RWPE2 (cell line): ENCODE measurements around the gene EML4.

Experiments
- ATAC-seq: fragments of 200-7000 bp; cut with Tn5 transposase; 3 replicates; pipeline ENCODE4 v1.9.1; 2021; ENCODE audit warnings: low read depth
- DNase-seq: peaks from one replicate; pipeline ENCODE4 v3.0.0-alpha.2; 2020; ENCODE audit warnings: low spot score
- H3K27ac ChIP-seq: fragments of 450-650 bp; 2 replicates; pipeline ENCODE4 v1.5.1; 2017; ENCODE audit warnings: mild to moderate bottlenecking; ENCODE audit not compliant: poor library complexity, severe bottlenecking
- H3K27me3 ChIP-seq: fragments of 250-450 bp; sonication (Bioruptor Pico); 2 replicates; pipeline ENCODE4 v1.5.1; 2021; ENCODE audit warnings: mild to moderate bottlenecking, moderate library complexity; ENCODE audit not compliant: insufficient read depth, poor library complexity, severe bottlenecking
- H3K36me3 ChIP-seq: fragments of 250-450 bp; sonication (Bioruptor Pico); 2 replicates; pipeline ENCODE4 v1.5.1; 2020; ENCODE audit warnings: low read depth, mild to moderate bottlenecking, moderate library complexity
- H3K4me1 ChIP-seq: fragments of 250-450 bp; sonication (Bioruptor Pico); 2 replicates; pipeline ENCODE4 v1.5.1; 2021; ENCODE audit warnings: mild to moderate bottlenecking, moderate library complexity; ENCODE audit not compliant: insufficient read depth, poor library complexity, severe bottlenecking
- H3K4me3 ChIP-seq: fragments of 250-450 bp; sonication (Bioruptor Pico); 2 replicates; pipeline ENCODE4 v1.5.1; 2021; ENCODE audit warnings: mild to moderate bottlenecking, moderate library complexity; ENCODE audit not compliant: severe bottlenecking
- H3K9me3 ChIP-seq: fragments of 250-450 bp; sonication (Bioruptor Pico); 2 replicates; pipeline ENCODE4 v1.5.1; 2021; ENCODE audit warnings: mild to moderate bottlenecking, moderate library complexity; ENCODE audit not compliant: severe bottlenecking
- CTCF ChIP-seq: fragments of 450-650 bp; IDR thresholded peaks from one replicate; pipeline ENCODE4 v1.5.1; 2017; ENCODE audit warnings: mild to moderate bottlenecking, moderate library complexity; ENCODE audit not compliant: poor library complexity, severe bottlenecking

The EML4 gene

DNA sequence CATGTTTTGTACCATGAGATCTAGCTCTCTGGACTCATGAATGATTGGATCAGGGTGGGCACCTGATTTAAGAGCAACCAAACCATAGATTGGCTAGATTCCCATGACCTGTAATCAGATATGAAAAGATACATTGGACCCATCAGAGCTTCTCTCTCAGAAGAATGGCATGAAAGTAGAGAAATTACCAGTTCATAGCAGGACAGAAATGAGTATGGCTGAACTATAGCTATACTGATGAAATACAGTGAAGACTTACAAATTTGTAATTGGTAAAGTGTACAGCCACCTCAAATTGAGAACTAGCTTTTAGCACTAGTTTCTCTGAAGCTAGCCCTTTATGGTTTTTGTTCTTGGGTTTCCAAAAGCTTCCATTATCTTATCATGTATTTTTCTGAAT lies 19.0 kb upstream of the EML4 start:
- DNase-seq (no peak), ATAC-seq (no peak)
- H3K4me3 ChIP-seq = no peak overlapping the region
- no peak overlapping the region for H3K27ac ChIP-seq
- no peaks in the 10 kb centered on the region for H3K36me3 ChIP-seq
- no peaks in the 10 kb centered on the region for H3K9me3 ChIP-seq
- no peaks in the 10 kb centered on the region for H3K4me1 ChIP-seq
- H3K27me3 ChIP-seq = no peaks in the 10 kb centered on the region
- TF ChIP-seq CTCF = no peak

DNA sequence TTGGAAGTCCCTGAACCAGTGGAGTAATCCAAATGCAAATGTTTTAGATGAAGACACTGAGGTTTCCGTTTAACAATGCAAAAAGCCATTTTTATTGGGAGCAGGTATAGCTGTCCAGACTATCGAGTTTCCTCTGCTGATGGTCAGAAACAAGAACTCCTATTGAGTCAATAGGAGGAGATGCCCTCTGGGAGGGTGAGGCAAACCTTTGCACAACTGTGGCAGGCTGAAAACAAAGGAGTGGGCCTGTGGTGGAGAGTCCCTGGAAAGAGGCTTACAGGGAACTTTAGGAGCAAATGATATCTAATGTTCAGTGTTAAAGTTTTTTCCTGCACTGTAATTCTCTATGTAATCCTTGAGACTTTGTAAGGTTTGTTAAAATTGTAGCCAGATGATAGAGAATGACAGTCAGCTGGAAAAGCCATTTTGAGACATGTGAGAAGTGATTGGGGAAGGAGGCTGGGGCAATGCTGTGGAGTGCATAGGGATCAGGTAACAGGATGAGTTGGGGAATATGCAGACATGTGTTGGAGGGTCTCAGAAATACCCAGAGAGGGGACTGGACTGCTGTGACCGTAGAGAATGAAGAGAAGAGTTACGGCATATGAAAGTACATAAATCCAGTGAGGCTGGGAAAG lies 15.1 kb upstream of the EML4 start:
- Histone ChIP-seq H3K27me3 (no peaks in the 10 kb centered on the region), H3K4me3 (no peak overlapping the region), H3K4me1 (no peaks in the 10 kb centered on the region), H3K9me3 (no peaks in the 10 kb centered on the region), H3K27ac (no peak overlapping the region), H3K36me3 (no peaks in the 10 kb centered on the region)
- ATAC-seq (no peak), DNase-seq (no peak)
- TF ChIP-seq CTCF = no peak

GRCh38 chr2:42156721-42157120 lies 12.4 kb upstream of the EML4 start:
- TF ChIP-seq CTCF = no peak
- DNase-seq = no peak

DNA sequence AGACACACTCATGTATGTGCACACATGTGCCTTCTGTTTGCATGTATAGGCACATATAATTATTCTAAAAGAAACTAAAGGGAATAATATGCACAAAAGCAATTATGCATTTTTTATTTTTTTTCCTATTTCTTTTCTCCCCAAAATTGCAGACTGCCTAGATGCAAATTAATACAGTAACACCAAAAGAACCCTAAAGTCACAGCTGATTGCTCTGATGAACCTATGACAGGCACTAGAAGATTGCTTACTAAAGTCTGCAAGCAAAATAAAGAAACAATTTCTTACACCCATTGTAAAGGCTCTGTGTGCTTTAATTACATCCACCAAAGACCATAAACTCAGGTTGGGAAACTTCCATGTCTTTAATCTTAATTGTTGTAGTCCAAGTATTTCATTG lies 7.7 kb upstream of the EML4 start:
- Histone ChIP-seq H3K4me1 (no peaks in the 10 kb centered on the region), H3K27me3 (no peaks in the 10 kb centered on the region), H3K36me3 (no peaks in the 10 kb centered on the region), H3K27ac (no peak overlapping the region), H3K4me3 (no peak overlapping the region), H3K9me3 (no peaks in the 10 kb centered on the region)
- ATAC-seq = no peak
- no peak for DNase-seq
- TF ChIP-seq CTCF = no peak

More at GRCh38 chr2:42156721-42157120, 12.4 kb upstream of the EML4 start:
- Histone ChIP-seq H3K9me3 (no peaks in the 10 kb centered on the region), H3K27me3 (no peaks in the 10 kb centered on the region), H3K4me3 (no peak overlapping the region), H3K36me3 (no peaks in the 10 kb centered on the region), H3K4me1 (no peaks in the 10 kb centered on the region), H3K27ac (no peak overlapping the region)
- ATAC-seq = no peak

- no peak overlapping the region for H3K27ac ChIP-seq
- no peak for ATAC-seq
- H3K36me3 ChIP-seq = no peaks in the 10 kb centered on the region
- DNase-seq = no peak
- TF ChIP-seq CTCF = no peak
- H3K9me3 ChIP-seq = no peaks in the 10 kb centered on the region
- H3K27me3 ChIP-seq = no peaks in the 10 kb centered on the region
- H3K4me3 ChIP-seq = no peak overlapping the region
- no peaks in the 10 kb centered on the region for H3K4me1 ChIP-seq
Measured at GRCh38 chr2:42163444-42164045, 5.6 kb upstream of the EML4 start.
